Measurements from ENCODE around the gene ASTN2. TPM values are rescaled to one million over a fixed set of nuclear protein-coding genes. Genes with fewer than 3 reads are reported as not detected.

ASTN2 gene
- total and polyA plus RNA-seq, 4 donors, result 0.57 to 2.9 (median 1.4) TPM

DNA sequence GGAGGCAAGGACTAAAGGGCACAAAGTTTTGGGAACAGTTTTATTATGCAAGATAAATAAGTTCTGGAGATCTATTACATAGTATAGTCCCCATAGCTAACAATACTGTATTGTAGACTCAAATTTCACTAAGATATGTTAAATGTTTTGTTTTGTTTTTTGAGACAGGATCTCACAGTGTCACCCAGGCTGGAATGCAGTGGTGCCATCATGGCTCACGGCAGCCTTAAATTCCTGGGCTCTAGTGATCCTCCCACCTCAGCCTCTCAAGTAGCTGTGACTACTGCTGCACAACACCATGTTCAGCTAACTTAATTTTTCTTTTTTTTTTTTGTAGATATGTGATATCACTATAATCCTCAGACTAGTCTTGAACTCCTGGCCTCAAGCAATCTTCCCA, 618.2 kb downstream of the ASTN2 start:
- Histone ChIP-seq H3K4me3 (ENCODE audit: low read depth in 1 of 3, low read length in 3 of 3) (no peak overlapping the region), H3K36me3 (ENCODE audit: control insufficient read depth in 4 of 4, insufficient read depth in 3 of 4, low read depth in 1 of 4, low read length in 3 of 4) (no peaks in the 10 kb centered on the region), H3K9me3 (ENCODE audit: control insufficient read depth in 4 of 4, low read length in 3 of 4) (no peaks in the 10 kb centered on the region), H3K9ac (ENCODE audit: low read depth in 1 of 2, low read length in 2 of 2) (no peak overlapping the region), H3K4me1 (ENCODE audit: control insufficient read depth in 4 of 4, insufficient read depth in 4 of 4, low read length in 3 of 4) (no peaks in the 10 kb centered on the region), H3K27ac (ENCODE audit: low read depth in 1 of 2, low read length in 2 of 2) (no peak overlapping the region), H3K27me3 (ENCODE audit: control insufficient read depth in 4 of 4, insufficient read depth in 4 of 4, low read length in 3 of 4) (peaks cover 0 to 2% (median 0%) of the 10 kb centered on the region in 4 donors)
- 68% methylated on average over 1 of the region's 1 CpG for WGBS
- no peak for DNase-seq (ENCODE audit: low spot score)
- TF ChIP-seq YY1 (IDR thresholded peaks at IDR 0.05), result no peak
- no peak for TF ChIP-seq GABPA (IDR thresholded peaks at IDR 0.05 in 1 of 2, conservative IDR thresholded peaks at IDR 0.05 in 1 of 2)
- no peak for TF ChIP-seq SP1 (IDR thresholded peaks at IDR 0.05)
- TF ChIP-seq CTCF (IDR thresholded peaks at IDR 0.05; ENCODE audit: low read depth, low read length, missing input control), result no peak
- no peak for TF ChIP-seq FOXA2 (IDR thresholded peaks at IDR 0.05)

GRCh38 chr9:116795821-116796220, 619.0 kb downstream of the ASTN2 start:
- WGBS, result 42% methylated on average over 2 of the region's 2 CpGs
- no peak for DNase-seq (ENCODE audit: low spot score)
- Histone ChIP-seq H3K4me1 (ENCODE audit: control insufficient read depth in 4 of 4, insufficient read depth in 4 of 4, low read length in 3 of 4) (no peaks in the 10 kb centered on the region), H3K36me3 (ENCODE audit: control insufficient read depth in 4 of 4, insufficient read depth in 3 of 4, low read depth in 1 of 4, low read length in 3 of 4) (no peaks in the 10 kb centered on the region), H3K27me3 (ENCODE audit: control insufficient read depth in 4 of 4, insufficient read depth in 4 of 4, low read length in 3 of 4) (peaks cover 0 to 2% (median 0%) of the 10 kb centered on the region in 4 donors), H3K9ac (ENCODE audit: low read depth in 1 of 2, low read length in 2 of 2) (no peak overlapping the region), H3K27ac (ENCODE audit: low read depth in 1 of 2, low read length in 2 of 2) (no peak overlapping the region), H3K9me3 (ENCODE audit: control insufficient read depth in 4 of 4, low read length in 3 of 4) (no peaks in the 10 kb centered on the region), H3K4me3 (ENCODE audit: low read depth in 1 of 3, low read length in 3 of 3) (no peak overlapping the region)
- TF ChIP-seq EGR1 (IDR thresholded peaks at IDR 0.05; ENCODE audit: low read depth in 2 of 2), result no peak
- TF ChIP-seq, protein P1, sequence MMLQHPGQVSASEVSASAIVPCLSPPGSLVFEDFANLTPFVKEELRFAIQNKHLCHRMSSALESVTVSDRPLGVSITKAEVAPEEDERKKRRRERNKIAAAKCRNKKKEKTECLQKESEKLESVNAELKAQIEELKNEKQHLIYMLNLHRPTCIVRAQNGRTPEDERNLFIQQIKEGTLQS (IDR thresholded peaks at IDR 0.05), result no peak
- no peak for TF ChIP-seq RXRA (IDR thresholded peaks at IDR 0.05)
- no peak for TF ChIP-seq GABPA (IDR thresholded peaks at IDR 0.05 in 1 of 2, conservative IDR thresholded peaks at IDR 0.05 in 1 of 2)
- no peak for TF ChIP-seq MAX (IDR thresholded peaks at IDR 0.05)
- TF ChIP-seq JUND (IDR thresholded peaks at IDR 0.05), result no peak
- TF ChIP-seq YY1 (IDR thresholded peaks at IDR 0.05), result no peak
- no peak for TF ChIP-seq HNF4G (IDR thresholded peaks at IDR 0.05)
- TF ChIP-seq TAF1 (conservative IDR thresholded peaks at IDR 0.05), result no peak
- TF ChIP-seq, protein P2, sequence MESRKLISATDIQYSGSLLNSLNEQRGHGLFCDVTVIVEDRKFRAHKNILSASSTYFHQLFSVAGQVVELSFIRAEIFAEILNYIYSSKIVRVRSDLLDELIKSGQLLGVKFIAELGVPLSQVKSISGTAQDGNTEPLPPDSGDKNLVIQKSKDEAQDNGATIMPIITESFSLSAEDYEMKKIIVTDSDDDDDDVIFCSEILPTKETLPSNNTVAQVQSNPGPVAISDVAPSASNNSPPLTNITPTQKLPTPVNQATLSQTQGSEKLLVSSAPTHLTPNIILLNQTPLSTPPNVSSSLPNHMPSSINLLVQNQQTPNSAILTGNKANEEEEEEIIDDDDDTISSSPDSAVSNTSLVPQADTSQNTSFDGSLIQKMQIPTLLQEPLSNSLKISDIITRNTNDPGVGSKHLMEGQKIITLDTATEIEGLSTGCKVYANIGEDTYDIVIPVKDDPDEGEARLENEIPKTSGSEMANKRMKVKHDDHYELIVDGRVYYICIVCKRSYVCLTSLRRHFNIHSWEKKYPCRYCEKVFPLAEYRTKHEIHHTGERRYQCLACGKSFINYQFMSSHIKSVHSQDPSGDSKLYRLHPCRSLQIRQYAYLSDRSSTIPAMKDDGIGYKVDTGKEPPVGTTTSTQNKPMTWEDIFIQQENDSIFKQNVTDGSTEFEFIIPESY (IDR thresholded peaks at IDR 0.05), result no peak
- no peak for TF ChIP-seq HNF4A (conservative IDR thresholded peaks at IDR 0.05)
- no peak for TF ChIP-seq SP1 (IDR thresholded peaks at IDR 0.05)
- TF ChIP-seq CTCF (IDR thresholded peaks at IDR 0.05; ENCODE audit: low read depth, low read length, missing input control), result no peak
- TF ChIP-seq REST (IDR thresholded peaks at IDR 0.05), result no peak
- TF ChIP-seq RAD21 (IDR thresholded peaks at IDR 0.05), result no peak
- no peak for TF ChIP-seq FOXA2 (IDR thresholded peaks at IDR 0.05)

Measured in liver (tissue), 9 donors.